IMR-90 (cell line): ENCODE measurements around the gene GPR39. TPM values are rescaled to one million over a fixed set of nuclear protein-coding genes. Genes with fewer than 3 reads are reported as not detected.
A peak's percentile ranks its signal among the peaks of the same experiment; 100 is the strongest.

Experiments
- ATAC-seq: fragments of 200-7000 bp; cut with Tn5 transposase; 2 replicates; pipeline ENCODE4 v1.9.1; 2020; ENCODE audit warnings: low read depth, mild to moderate bottlenecking, moderate library complexity
- BruUV-seq: library from RNA; stranded (reverse); fragments of 400-500 nt; replicated peaks from 2 replicates; lab custom pipeline; 2021; lab: Mats Ljungman, UMichigan
- CTCF ChIA-PET: fragments of 300-600 bp; formaldehyde crosslinking; extraction: SDS; loops from one replicate; lab custom pipeline; 2021; ENCODE audit warnings: antibody characterized with exemption; lab: Yijun Ruan, JAX
- POLR2A ChIA-PET: fragments of 300-600 bp; sonication (Branson Sonifier 250); formaldehyde crosslinking; loops from one replicate; lab custom pipeline; 2022; ENCODE audit warnings: antibody characterized with exemption; ENCODE audit not compliant: unreplicated experiment; lab: Charles Lee
- DNase-seq: peaks from one replicate; pipeline ENCODE4 v3.0.0; 2013
- H2AFZ ChIP-seq: replicated peaks from 2 replicates; pipeline ENCODE3; 2013; ENCODE audit warnings: low read length, mild to moderate bottlenecking; ENCODE audit not compliant: poor library complexity
- H2AK5ac ChIP-seq: 2 replicates; pipeline ENCODE4 v1.6.1; 2013; ENCODE audit warnings: low read depth, low read length, inconsistent platforms
- H2AK9ac ChIP-seq: replicated peaks from 2 replicates; pipeline ENCODE3; 2013; ENCODE audit warnings: mild to moderate bottlenecking, low read depth, low read length, moderate library complexity; ENCODE audit not compliant: poor library complexity
- H2BK120ac ChIP-seq: 2 replicates; pipeline ENCODE4 v1.6.1; 2013; ENCODE audit warnings: low read depth, low read length, inconsistent platforms
- H2BK15ac ChIP-seq: 3 replicates; pipeline ENCODE4 v1.6.1; 2013; ENCODE audit warnings: low read depth, low read length, inconsistent platforms
- H2BK20ac ChIP-seq: 2 replicates; pipeline ENCODE4 v1.6.1; 2013; ENCODE audit warnings: low read depth, mild to moderate bottlenecking, inconsistent platforms, low read length, moderate library complexity
- H2BK5ac ChIP-seq: 2 replicates; pipeline ENCODE4 v1.6.1; 2013; ENCODE audit warnings: mild to moderate bottlenecking, low read depth, low read length, inconsistent platforms; ENCODE audit not compliant: poor library complexity, severe bottlenecking
- H3K14ac ChIP-seq: replicated peaks from 2 replicates; pipeline ENCODE4 v1.6.1; 2013; ENCODE audit warnings: low read depth, low read length, inconsistent platforms
- H3K18ac ChIP-seq: 2 replicates; pipeline ENCODE4 v1.6.1; 2013; ENCODE audit warnings: low read depth, low read length, control low read depth
- H3K23ac ChIP-seq: 2 replicates; pipeline ENCODE4 v1.6.1; 2013; ENCODE audit warnings: low read depth, low read length, inconsistent platforms
- H3K27ac ChIP-seq: 2 replicates; pipeline ENCODE4 v1.5.1; 2013; ENCODE audit warnings: mild to moderate bottlenecking, control low read depth, low read length; ENCODE audit not compliant: insufficient read depth
- H3K27me3 ChIP-seq: 2 replicates; pipeline ENCODE4 v1.6.1; 2013; ENCODE audit warnings: low read length; ENCODE audit not compliant: control insufficient read depth, insufficient read depth
- H3K36me3 ChIP-seq: 2 replicates; pipeline ENCODE4 v1.6.1; 2013; ENCODE audit warnings: low read length, mixed read lengths; ENCODE audit not compliant: control insufficient read depth, insufficient read depth
- H3K4ac ChIP-seq: 2 replicates; pipeline ENCODE4 v1.6.1; 2013; ENCODE audit warnings: low read depth, low read length, inconsistent platforms
- H3K4me1 ChIP-seq: 2 replicates; pipeline ENCODE4 v1.6.1; 2013; ENCODE audit warnings: low read length, mixed read lengths; ENCODE audit not compliant: control insufficient read depth, insufficient read depth
- H3K4me2 ChIP-seq: 2 replicates; pipeline ENCODE4 v1.6.1; 2013; ENCODE audit warnings: low read depth, mild to moderate bottlenecking, control low read depth, low read length, moderate library complexity
- H3K4me3 ChIP-seq: 2 replicates; pipeline ENCODE4 v1.5.1; 2013; ENCODE audit warnings: low read depth, mild to moderate bottlenecking, control low read depth, low read length, moderate library complexity; ENCODE audit not compliant: insufficient read depth
- H3K56ac ChIP-seq: 2 replicates; pipeline ENCODE4 v1.6.1; 2013; ENCODE audit warnings: low read length, inconsistent platforms; ENCODE audit not compliant: insufficient read depth; ENCODE audit errors: extremely low read depth
- H3K79me1 ChIP-seq, 2 experiments: 2 replicates each; pipeline ENCODE4 v1.6.1; 2013; ENCODE audit warnings: low read length in 2 of 2, inconsistent platforms in 1 of 2, low read depth in 1 of 2
- H3K9ac ChIP-seq: 2 replicates; pipeline ENCODE4 v1.6.1; 2013; ENCODE audit warnings: low read depth, low read length, control low read depth
- H3K9me1 ChIP-seq: 2 replicates; pipeline ENCODE4 v1.6.1; 2013; ENCODE audit warnings: low read length, inconsistent platforms; ENCODE audit not compliant: insufficient read depth
- H3K9me3 ChIP-seq: 2 replicates; pipeline ENCODE4 v1.6.1; 2013; ENCODE audit warnings: low read length; ENCODE audit not compliant: control insufficient read depth, insufficient read depth
- H4K20me1 ChIP-seq: 2 replicates; pipeline ENCODE4 v1.6.1; 2013; ENCODE audit warnings: low read length, inconsistent platforms; ENCODE audit not compliant: insufficient read depth
- H4K5ac ChIP-seq: 2 replicates; pipeline ENCODE4 v1.6.1; 2013; ENCODE audit warnings: mild to moderate bottlenecking, low read depth, low read length, control low read depth
- H4K8ac ChIP-seq, 2 experiments: 2 replicates each; pipeline ENCODE4 v1.6.1; 2013; ENCODE audit warnings: low read depth in 2 of 2, low read length in 2 of 2, control low read depth in 1 of 2, inconsistent platforms in 1 of 2
- H4K91ac ChIP-seq: 2 replicates; pipeline ENCODE4 v1.6.1; 2013; ENCODE audit warnings: low read depth, low read length, inconsistent platforms; ENCODE audit not compliant: insufficient read depth
- BHLHE40 ChIP-seq: fragments of 150-350 bp; IDR thresholded peaks from 2 replicates; pipeline ENCODE4 v1.6.1; 2016; ENCODE audit warnings: mild to moderate bottlenecking, low read depth, low read length
- CEBPB ChIP-seq: IDR thresholded peaks from 2 replicates; pipeline ENCODE4 v1.6.1; 2012; ENCODE audit warnings: low read depth, low read length, improper control_type of control experiment
- CTCF ChIP-seq: conservative IDR thresholded peaks from 2 replicates; pipeline ENCODE4 v1.5.1; 2012; ENCODE audit warnings: mild to moderate bottlenecking, low read depth, low read length, improper control_type of control experiment
- RAD21 ChIP-seq: IDR thresholded peaks from 2 replicates; pipeline ENCODE4 v1.6.1; 2012; ENCODE audit warnings: low read length, improper control_type of control experiment
- USF2 ChIP-seq: fragments of 150-350 bp; IDR thresholded peaks from 2 replicates; pipeline ENCODE4 v1.6.1; 2017; ENCODE audit warnings: mild to moderate bottlenecking, antibody characterized with exemption, low read length, low read depth
- WGBS, 2 experiments: methylation state at CpG; one replicate each; pipeline versions ENCODE4 v1.1.5 to v1.1.7; 2013; ENCODE audit warnings: missing lambda C conversion rate in 2 of 2; ENCODE audit not compliant: insufficient read length in 1 of 2; ENCODE audit errors: extremely low coverage in 2 of 2; 5-methylcytosine and 5-hydroxymethylcytosine counted together
- dilution Hi-C: fragments of 300-500 bp; cut with HindIII; formaldehyde crosslinking; loops from one replicate; pipeline ENCODE4 v1.14.3; 2018; ENCODE audit warnings: low sequenced_read_pairs; ENCODE audit not compliant: unreplicated experiment
- in situ Hi-C: fragments of 300-500 bp; cut with MboI; formaldehyde crosslinking; loops from 3 replicates; pipeline ENCODE4 v1.14.3; 2019; ENCODE audit warnings: low sequenced_read_pairs, inconsistent platforms, mixed read lengths
- intact Hi-C: fragments of 100-400 bp; cut with micrococcal nuclease; formaldehyde crosslinking; loops from 2 replicates; pipeline ENCODE4 v1.10.0; 2022
- polyA plus RNA-seq, 3 experiments: library from polyadenylated mRNA; depleted of rRNA; stranded (reverse); fragments of >200 nt; gene quantifications; 2 replicates each; pipeline ENCODE4 v1.2.3, GENCODE V29; 2012; ENCODE audit warnings: low replicate concordance in 1 of 3
- total RNA-seq: library from RNA; depleted of rRNA; stranded (reverse); fragments of >200 nt; gene quantifications from 2 replicates; pipeline ENCODE4 v1.2.3, GENCODE V29; 2012

The GPR39 gene
- total and polyA plus RNA-seq, 2 of the 4 experiments (the other 2 are of a cell fraction): 4.4 to 9.0 TPM

DNA sequence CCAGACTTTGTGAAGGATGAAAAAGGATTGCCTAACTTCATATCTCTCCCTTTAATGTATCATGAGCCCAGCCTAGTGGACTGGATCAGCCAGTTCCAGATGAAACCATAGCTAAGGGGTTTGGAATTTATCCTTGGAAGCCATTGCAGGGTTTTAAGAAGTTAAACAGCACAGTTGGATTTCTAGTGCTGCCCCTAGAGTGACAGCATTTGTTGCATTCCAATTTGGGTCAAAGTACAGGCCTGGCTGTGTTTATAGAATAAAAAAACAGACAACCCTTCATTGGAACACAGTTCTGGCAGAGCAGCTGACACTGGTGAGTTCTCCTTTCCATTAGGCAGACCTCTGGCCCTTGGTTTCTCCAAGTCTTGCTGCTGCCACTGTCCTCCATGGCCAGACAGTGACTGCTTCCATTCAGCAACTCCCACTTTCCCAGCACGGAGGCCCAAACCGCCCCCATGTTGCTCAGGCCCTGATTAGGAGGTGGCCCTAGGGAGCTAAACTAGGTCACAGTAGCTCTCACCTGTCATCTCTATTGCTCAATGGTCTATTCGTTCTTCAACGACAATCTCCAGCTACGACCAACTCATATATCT is 8.0 kb downstream of the GPR39 start:
- H3K4me2 ChIP-seq: no peak overlapping the region
- CTCF ChIA-PET: interaction anchor here (0.8 to 1.4 kb wide), 5 partner anchors 9 to 76 kb away, joined by 3 to 8 read pairs (median 5); partner anchors contain the start of gene GPR39
- DNase-seq: peak; percentile 72
- H3K9me1 ChIP-seq: 0 out of 2 replicates have a peak, but pooled peaks cover 5% of the 10 kb centered on the region
- POLR2A ChIA-PET: no interaction called here
- H3K9me3 ChIP-seq: no peaks in the 10 kb centered on the region
- H3K36me3 ChIP-seq: no peaks in the 10 kb centered on the region
- 0 out of 4 replicates have a peak overlapping the region, but pooled peaks of 1 of the 2 experiments have one; percentile 6 for H4K8ac ChIP-seq
- H2AK5ac ChIP-seq: peak overlapping the region; percentile 10; the same call in 1 of the 2 replicates
- no peaks in the 10 kb centered on the region for H3K79me1 ChIP-seq
- no TSS peak for BruUV-seq
- H2BK5ac ChIP-seq: no peak overlapping the region
- H4K20me1 ChIP-seq: no peaks in the 10 kb centered on the region
- no peak overlapping the region for H2BK15ac ChIP-seq
- ATAC-seq: peak; percentile 92
- TF ChIP-seq CEBPB: peak; percentile 61
- no peak for TF ChIP-seq USF2
- peak; percentile 40 for TF ChIP-seq CTCF
- peak; percentile 30 for TF ChIP-seq RAD21
- no peak for TF ChIP-seq BHLHE40
- H2BK120ac ChIP-seq: peak overlapping the region; percentile 30; the same call in 1 of the 2 replicates
- no peak overlapping the region for H3K4ac ChIP-seq
- in situ Hi-C loops: no loop called here
- no peak overlapping the region for H3K56ac ChIP-seq
- no peak overlapping the region for H3K27ac ChIP-seq
- no peak overlapping the region for H2BK20ac ChIP-seq
- no peak overlapping the region for H4K91ac ChIP-seq
- H3K9ac ChIP-seq: no peak overlapping the region
- H2AK9ac ChIP-seq: no peak overlapping the region
- H3K18ac ChIP-seq: no peak overlapping the region
- no peak overlapping the region for H2AFZ ChIP-seq
- H4K5ac ChIP-seq: no peak overlapping the region
- no peak overlapping the region for H3K14ac ChIP-seq
- peaks cover 6% of the 10 kb centered on the region for H3K4me1 ChIP-seq
- dilution Hi-C loops: no loop called here
- intact Hi-C loops: no loop called here
- no peak overlapping the region for H3K4me3 ChIP-seq
- no peak overlapping the region for H3K23ac ChIP-seq
- H3K27me3 ChIP-seq: no peaks in the 10 kb centered on the region
- WGBS, 2 experiments: 92% methylated on average over 5 of the region's 5 CpGs; no CpG with 5 or more reads in 1 of the 2 experiments
